Activated CD4-positive, CD25-positive, alpha-beta regulatory T cell treated with anti-CD3 and anti-CD28 coated beads, Interleukin-2, amount 50 U/mL, for 16 hours (primary cell): ENCODE measurements around the gene CCDC138.

ENCODE experiments used
- DNase-seq: peaks from one replicate; pipeline ENCODE4 v3.0.0-alpha.2; 2020; ENCODE audit warnings: low read depth, low spot score

Gene CCDC138

DNA sequence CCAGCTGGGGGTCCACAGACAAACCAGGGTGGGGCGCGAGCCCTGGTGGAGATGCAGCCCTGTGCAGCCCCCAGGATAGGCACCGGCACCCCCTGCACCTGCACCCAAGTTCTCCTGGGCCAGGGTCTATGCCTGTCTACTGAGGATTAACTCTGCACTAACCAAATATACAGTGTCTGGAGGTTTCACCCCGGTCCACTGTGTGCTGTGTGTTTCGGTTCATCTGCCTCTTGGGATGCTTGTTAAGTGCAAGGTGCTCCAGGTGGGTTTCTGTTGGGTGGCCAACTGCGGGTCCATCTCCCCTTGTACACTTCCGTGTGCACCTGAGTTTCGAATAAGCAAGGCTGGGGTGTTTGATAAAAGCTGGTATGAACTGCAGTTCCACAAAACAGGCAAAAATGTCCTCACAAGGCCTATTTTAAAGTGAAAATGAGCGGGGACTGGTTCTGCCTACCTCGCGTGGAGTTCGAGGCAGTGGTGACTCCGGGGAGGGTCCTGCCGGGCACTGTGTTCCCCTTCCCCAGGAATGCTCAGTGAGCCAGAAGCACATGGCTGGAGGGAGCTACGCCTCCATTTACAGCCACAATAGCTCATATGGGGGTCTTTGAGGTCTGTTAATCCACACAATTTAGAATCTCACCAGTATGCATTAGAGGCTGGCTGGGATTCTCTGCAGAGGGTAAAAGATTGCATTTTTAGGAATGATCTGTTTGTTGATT lies 131.7 kb downstream of the CCDC138 start:
- DNase-seq = no peak

- DNase-seq = no peak
Observed at GRCh38 chr2:108918941-108919341, 132.4 kb downstream of the CCDC138 start.

- DNase-seq = no peak
Observed at GRCh38 chr2:108919571-108920373, 133.2 kb downstream of the CCDC138 start.

DNA sequence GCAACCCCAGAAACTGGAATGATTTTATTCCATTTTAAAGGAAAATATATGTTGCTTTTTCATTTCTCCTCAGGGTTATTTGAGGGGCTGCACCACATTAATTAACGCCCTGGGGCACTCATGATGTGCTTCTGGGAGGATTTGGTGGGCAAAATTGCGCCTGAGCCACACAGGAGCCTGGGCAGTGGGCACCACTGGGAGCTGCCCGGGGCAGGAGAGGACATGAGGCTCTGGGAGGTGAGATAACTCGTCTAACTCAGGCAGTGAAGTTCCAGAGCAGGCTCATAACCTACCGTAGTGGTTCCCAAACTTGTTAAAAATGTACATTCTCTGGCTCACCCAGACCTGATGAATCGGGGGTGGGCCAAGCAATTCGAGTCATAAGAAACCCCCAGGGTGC lies 134.1 kb downstream of the CCDC138 start:
- DNase-seq = no peak

DNA sequence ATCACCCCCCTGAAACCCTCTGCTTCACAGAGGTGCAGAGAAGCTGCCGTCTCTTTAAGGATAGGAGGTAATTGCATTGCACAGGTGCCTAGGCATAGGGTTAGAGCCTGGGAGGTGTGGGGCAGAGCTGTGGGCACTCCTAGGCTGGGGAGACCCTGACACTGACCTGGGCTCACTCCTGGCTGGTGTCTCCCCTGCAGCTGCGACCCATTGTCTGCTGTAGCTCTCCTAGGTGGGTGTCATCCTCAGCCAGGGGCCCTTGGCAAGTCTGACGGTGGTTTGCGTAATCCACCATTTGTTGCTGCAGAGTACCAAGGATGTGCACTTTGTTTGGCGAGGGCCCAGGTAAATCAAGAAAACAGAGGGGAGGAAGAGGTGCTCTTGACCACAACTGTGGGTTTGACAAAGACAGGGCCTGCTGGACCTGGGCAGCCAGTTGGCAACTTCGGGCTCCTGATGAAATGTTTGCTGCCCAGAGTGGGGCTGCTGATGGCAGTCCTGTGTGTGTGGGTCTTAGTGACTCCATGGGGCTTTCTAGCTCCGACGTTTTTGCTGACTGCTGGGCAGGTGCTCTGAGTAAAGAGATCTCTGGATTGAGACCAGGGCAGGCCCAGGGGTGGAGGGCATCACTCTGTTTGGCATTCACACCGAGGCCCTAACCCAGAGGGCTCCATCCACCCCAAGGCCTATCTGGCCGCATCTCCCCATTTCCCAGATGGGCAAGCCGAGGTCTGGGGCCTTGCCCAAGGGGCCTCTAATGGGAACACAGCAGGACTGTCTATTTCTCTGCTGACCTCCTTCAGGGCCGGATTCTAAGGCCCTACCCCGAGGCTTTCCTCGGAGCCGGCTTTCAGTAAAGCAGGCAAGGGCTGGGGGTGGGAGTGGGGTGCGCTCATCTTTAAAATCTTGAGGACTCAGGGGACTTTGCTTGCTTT lies 134.8 kb downstream of the CCDC138 start:
- DNase-seq = no peak

DNA sequence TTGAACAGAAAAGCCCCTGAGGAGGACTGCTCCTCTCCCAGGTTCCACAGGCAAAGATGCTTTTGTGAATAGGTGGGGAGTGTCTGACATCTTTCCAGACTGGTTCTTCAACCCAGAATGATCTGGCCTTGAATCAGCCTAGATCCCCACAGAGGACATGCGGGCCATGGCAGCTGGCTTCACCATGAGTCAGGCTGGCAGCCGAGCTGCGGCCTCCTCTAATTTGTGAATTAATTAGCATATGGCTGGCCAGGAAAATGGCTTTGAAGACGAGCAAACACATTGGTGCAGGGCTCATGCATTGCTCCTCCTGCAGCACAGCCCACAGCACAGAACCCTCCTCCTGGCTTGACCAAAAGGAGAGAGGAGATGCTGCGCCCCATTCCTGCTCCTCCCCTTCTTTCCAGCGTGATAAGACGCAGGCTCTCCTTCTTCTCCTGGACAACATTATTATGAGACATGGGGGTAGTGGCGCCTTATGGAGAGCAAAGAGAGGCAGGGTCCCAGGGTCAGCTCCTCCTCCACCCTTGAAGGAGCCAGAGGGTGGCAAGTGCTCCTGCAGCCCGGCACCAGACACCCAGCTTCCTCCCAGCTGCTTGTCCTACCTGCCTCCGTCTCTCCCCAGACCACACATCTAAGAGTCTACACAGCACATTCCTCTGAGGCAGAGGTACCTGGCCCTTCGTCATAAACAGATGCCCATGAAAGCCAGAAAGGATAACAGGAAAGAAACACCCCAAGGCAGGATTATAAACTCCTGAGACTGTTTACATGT lies 135.8 kb downstream of the CCDC138 start:
- no peak for DNase-seq

GRCh38 chr2:108923019-108923700 lies 136.6 kb downstream of the CCDC138 start:
- DNase-seq = no peak

GRCh38 chr2:108923736-108924579 lies 137.4 kb downstream of the CCDC138 start:
- DNase-seq = no peak

DNA sequence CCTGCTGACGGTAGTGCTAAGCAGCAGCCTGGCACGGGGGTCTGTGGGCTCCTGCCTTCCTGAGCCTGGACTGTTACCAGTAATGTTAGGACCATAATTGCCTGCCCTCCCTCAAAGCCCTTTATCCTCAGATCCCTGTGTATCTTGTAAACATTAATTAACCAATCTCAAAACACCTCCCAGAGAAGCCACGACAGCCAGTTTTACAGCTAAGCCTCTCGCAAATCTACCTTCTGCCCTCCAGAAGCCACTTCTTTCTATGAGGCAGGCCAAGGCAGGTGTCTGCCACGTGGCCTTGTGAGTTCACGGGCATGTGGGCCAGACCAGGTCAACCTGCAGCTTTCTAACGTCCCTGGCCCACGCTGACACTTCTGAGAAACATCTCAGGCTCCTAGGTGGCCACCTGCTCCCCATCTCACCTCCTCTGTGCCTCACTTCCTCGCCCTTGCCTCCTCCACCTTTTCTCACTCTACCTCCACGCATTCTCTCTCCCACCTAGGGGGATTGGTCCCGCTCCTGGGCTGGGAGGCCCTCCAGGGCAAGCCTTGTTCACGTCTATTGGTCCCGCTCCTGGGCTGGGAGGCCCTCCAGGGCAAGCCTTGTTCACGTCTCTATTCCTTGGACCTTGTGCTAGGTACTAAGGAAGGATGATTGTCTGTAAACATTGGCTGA lies 138.1 kb downstream of the CCDC138 start:
- DNase-seq = no peak

- DNase-seq = no peak
Observed at GRCh38 chr2:108925286-108925685, 138.7 kb downstream of the CCDC138 start.

DNA sequence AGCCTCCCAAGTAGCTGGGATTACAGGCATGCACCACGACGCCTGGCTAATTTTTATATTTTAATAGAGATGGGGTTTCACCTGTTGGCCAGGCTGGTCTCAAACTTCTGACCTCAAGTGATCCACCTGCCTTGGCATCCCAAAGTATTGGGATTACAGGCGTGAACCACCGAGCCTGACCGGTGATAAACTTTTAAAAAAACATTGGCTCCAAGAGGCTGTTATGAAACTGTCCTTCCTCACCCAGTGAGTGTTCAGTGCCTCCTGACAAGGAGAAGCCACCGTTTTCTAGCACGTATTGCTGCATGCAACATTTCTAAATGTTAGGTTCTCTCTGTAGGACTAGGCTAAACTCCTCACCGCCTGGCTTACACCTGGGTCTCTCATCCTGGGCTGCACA lies 139.2 kb downstream of the CCDC138 start:
- no peak for DNase-seq
